HG03025 (cell line): ENCODE data around the gene PI4KA.
"Not testable (repeated sequence)": the region's sequence is repeated elsewhere in the genome, so short reads cannot be mapped to it uniquely, and the experiment has no call there.

Source experiments
- ATAC-seq: cut with Tn5 transposase; IDR thresholded peaks from one replicate; pipeline ENCODE4 v1.9.1; 2021; ENCODE audit warnings: mild to moderate bottlenecking, moderate library complexity; ENCODE audit not compliant: unreplicated experiment, low FRiP score

Gene PI4KA

GRCh38 chr22:20732431-20732830 lies 126.2 kb downstream of the PI4KA start:
- ATAC-seq: not testable (repeated sequence)

GRCh38 chr22:20729194-20729593 lies 129.4 kb downstream of the PI4KA start:
- ATAC-seq: no peak

GRCh38 chr22:20728523-20729190 lies 130.0 kb downstream of the PI4KA start:
- no peak for ATAC-seq

GRCh38 chr22:20727118-20728015 lies 131.2 kb downstream of the PI4KA start:
- no peak for ATAC-seq

- ATAC-seq: no peak
These were observed 132.5 kb downstream of the PI4KA start for GRCh38 chr22:20725987-20726558.

- ATAC-seq: no peak
These were observed 133.7 kb downstream of the PI4KA start for GRCh38 chr22:20724676-20725454.

GRCh38 chr22:20721409-20722218 lies 137.0 kb downstream of the PI4KA start:
- ATAC-seq: no peak

GRCh38 chr22:20720692-20721408 lies 137.8 kb downstream of the PI4KA start:
- no peak for ATAC-seq

GRCh38 chr22:20718727-20719126 lies 139.9 kb downstream of the PI4KA start:
- not testable (repeated sequence) for ATAC-seq

GRCh38 chr22:20717981-20718380 lies 140.6 kb downstream of the PI4KA start:
- ATAC-seq: not testable (repeated sequence)

- not testable (repeated sequence) for ATAC-seq
These were observed 141.3 kb downstream of the PI4KA start for GRCh38 chr22:20717213-20717866.

GRCh38 chr22:20713116-20713515 lies 145.5 kb downstream of the PI4KA start:
- not testable (repeated sequence) for ATAC-seq

- ATAC-seq: not testable (repeated sequence)
These were observed 148.6 kb downstream of the PI4KA start for GRCh38 chr22:20709966-20710365.

- ATAC-seq: not testable (repeated sequence)
These were observed 151.0 kb downstream of the PI4KA start for GRCh38 chr22:20707549-20708118.

GRCh38 chr22:20703816-20704609 lies 154.6 kb downstream of the PI4KA start:
- peak; percentile 5 for ATAC-seq

GRCh38 chr22:20703414-20703806 lies 155.2 kb downstream of the PI4KA start:
- ATAC-seq: peak; percentile 23
